NCI-H2081 (cell line): ENCODE results near the gene PNKP.

Experiments used
- DNase-seq, 2 experiments: peaks; one replicate each; lab custom pipeline; 2025; lab: John Stamatoyannopoulos, UW

Gene PNKP

DNA sequence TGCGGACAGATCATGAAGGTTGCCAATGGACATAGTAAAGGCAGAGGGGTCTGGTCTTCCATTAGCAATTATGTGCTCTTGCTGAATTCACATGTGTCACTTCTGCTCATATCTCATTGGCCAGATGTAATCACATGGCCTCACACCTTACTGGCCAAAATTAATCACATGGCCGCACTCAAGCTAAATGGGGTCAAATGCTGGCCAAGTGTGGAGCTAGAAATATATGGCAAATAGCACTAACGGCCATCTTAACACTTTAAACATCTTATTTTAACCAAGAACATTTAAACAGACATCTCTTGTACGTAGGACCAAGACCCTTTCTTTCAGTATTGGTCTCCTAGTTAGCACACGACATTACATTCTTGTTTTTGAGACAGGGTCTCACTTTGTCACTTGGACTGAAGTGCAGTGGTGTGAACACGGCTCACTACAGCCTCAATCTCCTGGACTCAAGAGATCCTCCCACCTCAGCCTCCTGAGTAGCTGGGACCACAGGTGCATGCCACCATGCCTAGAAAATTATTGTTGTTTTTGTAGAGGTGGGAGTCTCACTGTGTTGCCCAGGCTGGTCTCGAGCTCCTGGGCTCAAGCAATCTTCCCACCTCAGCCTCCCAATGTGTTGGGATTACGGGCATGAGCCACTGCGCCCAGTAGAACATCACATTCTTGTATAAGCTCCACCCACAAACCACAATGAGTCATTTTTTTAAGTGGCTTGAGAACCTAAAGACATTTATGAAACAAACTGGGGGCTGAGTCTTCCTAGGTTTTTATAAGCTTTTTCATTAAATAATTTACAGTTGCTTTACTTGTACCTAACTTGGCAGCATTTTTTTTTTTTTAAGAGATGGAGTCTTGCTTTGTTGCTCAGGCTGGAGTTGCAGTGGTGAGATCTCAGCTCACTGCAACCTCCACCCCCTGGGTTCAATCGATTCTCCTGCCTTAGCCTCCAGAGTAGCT is 19.4 kb downstream of the PNKP start:
- DNase-seq: no peak

DNA sequence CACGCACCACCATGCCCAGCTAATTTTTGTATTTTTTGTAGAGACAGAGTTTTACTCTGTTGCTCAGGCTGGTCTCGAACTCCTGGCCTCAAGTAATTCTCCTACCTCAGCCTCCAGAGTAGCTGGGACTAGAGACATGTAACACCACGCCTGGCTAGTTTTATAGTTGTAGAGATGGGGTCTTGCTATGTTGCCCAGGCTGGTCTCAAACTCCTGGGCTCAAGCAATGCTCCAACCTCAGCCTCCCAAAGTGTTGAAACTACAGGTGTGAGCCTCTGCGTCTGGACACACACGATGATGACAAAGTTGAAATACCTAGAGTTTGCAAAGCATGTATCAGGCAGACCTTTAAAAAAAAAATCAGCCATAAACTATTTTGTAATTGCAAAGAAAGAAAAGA is 21.0 kb downstream of the PNKP start:
- no peak for DNase-seq

GRCh38 chr19:49845414-49845813 is 22.0 kb downstream of the PNKP start:
- DNase-seq: no peak

GRCh38 chr19:49844138-49845095 is 23.0 kb downstream of the PNKP start:
- no peak for DNase-seq

DNA sequence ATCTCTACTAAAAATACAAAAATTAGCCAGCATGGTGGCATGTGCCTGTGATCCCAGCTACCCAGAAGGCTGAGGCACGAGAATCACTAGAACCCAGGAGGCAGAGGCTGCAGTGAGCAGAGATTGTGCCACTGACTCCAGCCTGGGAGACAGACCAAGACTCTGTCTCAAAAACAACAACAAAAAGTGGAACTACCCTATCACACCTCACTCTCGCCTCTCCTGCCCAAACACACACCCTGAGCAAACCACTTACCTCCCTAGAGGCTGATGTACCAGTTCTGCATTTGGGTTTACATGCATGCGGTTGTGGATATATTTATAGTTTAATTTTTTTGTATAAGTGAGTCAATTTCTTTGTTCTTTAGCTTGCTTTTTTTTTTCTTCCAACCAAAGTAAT is 24.1 kb downstream of the PNKP start:
- DNase-seq: no peak

GRCh38 chr19:49840736-49841249 is 26.6 kb downstream of the PNKP start:
- no peak for DNase-seq

DNA sequence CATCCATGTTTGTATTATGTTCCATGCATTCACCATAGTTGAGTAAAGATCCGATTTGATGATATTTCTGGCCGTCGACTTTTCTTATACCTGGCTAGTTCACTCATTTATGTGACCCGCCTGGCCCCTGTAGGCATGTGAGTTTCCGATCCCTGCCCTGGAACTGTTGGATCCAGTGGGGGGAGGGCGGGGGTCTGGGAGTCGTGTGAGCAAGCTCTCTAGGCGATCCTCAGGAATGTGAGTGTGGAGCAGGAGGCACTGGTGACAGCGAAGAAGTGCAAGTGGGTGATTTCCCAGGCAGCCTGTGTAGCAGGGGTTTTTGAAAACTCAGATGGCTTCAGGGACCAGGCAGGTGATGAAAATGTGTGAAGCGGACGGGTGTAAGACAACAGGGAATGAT is 27.1 kb downstream of the PNKP start:
- no peak for DNase-seq

DNA sequence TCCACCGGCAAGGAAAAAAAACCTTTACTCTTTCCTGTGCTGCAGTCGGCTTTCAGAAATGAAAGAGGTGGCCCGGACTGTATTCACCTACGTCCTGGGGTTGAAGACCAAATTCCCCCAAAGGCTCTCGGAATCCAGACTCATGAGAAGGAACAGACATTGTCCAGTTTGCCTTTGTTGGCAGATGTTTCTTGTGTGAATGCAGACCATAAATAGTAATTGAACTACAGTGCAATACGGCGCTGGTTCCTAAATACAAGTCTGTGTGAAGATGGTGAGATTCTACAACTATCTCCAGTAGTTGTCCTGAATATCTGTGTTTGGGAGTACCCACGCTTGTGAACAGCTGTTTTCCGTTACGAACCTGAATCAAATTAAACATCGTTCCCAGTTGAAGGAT is 27.7 kb downstream of the PNKP start:
- no peak for DNase-seq

- no peak for DNase-seq
These were observed 28.3 kb downstream of the PNKP start for GRCh38 chr19:49838885-49839588.

DNA sequence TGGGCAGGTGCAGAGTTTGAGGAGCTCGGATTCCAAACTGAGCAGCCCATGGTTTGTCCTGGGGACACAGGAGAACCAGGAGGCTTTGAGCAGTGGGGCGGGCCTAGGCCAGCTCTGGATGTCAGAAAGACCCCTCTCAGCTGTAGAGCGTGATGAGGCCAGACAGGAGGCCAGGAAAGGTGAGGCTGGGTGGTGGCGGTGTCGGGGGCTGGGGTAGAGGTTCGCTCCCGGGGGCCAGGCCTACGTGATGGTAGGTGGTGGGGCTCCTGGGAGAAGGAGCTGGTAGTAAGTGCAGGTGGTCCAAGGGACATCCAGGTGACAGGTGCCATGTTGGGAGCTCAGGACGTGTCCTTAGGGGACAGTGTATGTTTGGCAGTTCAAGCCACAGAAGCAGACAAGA is 30.0 kb downstream of the PNKP start:
- no peak for DNase-seq

DNA sequence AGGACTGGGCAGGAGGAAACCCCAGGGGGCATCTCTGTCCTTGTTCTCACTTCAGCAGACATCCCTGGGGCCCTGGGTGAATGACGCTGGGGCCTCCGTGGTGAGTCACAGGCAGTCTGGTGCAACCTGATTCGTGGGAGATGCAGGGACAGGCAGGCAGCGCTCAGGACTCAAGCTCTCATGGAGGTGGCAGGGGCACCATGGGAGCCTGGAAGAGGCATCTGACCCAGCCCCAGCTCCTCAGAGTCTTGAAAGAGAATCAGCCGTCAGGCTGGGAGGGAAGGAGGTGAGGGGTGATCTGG is 30.4 kb downstream of the PNKP start:
- no peak for DNase-seq

GRCh38 chr19:49836176-49837008 is 31.0 kb downstream of the PNKP start:
- DNase-seq: no peak

- DNase-seq: no peak
These were observed 31.8 kb downstream of the PNKP start for GRCh38 chr19:49835562-49835961.

DNA sequence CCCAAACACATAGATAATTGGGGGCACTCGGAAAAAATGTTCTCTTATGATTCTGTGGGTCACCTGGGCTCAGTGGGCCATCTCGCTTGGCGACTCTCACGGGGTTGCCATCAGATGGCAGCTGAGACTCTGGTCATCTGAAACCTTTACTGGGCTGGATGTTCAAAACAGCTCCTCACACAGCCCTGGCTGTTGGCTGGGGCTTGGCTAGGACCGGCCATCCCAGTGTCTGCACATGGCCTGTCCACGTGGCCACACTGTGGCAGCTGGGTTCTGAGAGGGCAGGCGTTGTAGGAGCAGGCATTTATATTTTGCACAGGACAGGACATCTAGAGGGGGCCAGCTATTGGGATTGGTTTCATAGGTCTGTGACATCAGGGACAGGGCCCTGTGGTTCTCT is 33.8 kb downstream of the PNKP start:
- no peak for DNase-seq

DNA sequence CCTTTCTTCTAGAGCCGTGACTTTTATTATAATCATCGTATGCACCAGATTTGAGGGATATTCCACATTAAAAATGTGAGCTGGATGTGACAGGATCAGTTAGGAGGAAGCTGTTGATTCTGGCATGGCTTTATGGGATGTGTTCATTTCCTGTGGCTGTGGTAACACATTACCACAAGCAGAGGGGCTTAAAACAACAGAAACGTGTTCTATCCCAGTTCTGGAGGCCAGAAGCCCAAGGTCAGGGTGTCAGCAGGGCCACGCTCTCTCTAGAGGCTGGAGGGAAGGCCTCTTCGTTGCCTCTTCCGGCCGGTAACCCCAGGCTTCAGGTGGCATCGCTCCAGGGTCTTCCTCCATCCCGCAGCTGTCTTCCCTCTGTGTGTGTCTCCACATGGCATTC is 34.8 kb downstream of the PNKP start:
- no peak for DNase-seq

DNA sequence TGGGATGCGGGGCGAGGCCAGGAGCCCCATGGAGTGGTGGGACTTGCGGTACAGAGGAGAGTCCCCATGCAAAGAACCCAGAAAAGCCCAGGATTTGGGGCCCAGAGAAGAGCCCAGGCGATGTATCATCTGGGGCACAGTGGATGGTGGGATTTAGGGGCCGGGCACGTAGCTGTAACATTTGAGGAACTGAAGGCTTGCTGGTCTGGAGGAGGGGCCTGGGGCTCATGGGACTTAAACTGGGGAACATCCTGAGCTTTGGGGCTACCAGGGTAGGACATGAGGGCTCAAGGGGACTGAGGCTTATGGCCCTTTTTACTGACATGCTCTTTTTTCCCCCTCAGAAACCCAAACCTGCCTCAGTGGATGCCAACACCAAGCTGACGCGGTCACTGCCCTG is 35.8 kb downstream of the PNKP start:
- no peak for DNase-seq

DNA sequence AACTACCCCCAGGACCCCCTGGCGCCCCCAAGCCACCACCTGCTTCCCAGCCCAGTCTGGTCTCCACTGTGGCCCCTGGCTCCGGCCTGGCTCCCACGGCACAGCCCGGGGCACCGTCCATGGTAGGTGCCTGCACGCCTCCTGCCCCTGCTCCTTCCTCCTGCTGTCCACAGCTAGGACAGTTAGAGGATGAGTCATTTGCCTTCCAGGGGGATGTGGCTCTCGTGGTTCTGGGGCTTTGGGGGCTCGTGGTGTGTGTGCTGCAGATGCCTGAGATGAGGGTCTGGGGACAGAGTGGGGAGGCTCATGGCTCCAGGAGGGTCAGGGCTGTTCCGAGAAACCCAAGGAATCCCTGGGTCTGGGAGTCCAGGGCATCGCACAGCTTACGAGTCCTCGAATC is 36.6 kb downstream of the PNKP start:
- no peak for DNase-seq

GRCh38 chr19:49829721-49830120 is 37.7 kb downstream of the PNKP start:
- DNase-seq: no peak

DNA sequence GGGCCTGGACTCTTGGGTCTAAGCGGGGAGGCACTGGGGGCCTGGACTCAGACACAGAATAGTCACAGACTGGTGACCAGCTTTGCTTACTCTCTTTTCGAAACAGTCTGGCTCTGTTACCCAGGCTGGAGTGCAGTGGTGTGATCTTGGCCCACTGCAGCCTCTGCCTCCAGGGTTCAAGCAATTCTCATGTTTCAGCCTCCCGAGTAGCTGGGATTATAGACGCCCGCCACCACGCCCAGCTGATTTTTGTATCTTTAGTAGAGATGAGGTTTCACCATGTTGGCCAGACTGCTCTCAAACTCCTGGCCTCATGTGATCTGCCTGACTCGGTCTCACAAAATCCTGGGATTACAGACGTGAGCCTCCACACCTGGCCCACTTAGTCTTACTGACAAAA is 38.2 kb downstream of the PNKP start:
- no peak for DNase-seq

GRCh38 chr19:49827034-49827433 is 40.3 kb downstream of the PNKP start:
- no peak for DNase-seq

DNA sequence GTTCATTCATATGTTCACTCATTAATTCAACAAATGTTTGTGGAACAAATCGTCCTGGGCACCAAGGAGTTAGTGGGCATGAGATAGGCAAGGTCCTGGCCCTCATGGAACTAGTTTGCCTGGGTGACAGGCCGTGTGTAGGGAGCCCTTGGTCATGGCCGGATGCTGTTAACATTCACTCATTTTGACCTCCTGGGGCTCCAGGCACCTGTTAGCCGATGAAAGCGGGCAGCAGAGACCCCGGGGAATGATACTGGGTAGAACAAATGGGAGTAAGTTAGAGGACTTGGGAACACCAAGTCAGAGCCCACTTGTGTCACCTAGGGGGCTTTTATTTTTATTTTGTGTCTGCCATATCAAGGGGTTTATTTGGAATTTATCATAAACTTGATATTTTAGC is 42.7 kb downstream of the PNKP start:
- DNase-seq: no peak
